Measurements from ENCODE around the gene TMEM39A. TPM values are rescaled to one million over a fixed set of nuclear protein-coding genes. Genes with fewer than 3 reads are reported as not detected.

TMEM39A gene
- total RNA-seq, 4 donors from 2014 or later: 7.1 to 38.4 (median 32.1) TPM

DNA sequence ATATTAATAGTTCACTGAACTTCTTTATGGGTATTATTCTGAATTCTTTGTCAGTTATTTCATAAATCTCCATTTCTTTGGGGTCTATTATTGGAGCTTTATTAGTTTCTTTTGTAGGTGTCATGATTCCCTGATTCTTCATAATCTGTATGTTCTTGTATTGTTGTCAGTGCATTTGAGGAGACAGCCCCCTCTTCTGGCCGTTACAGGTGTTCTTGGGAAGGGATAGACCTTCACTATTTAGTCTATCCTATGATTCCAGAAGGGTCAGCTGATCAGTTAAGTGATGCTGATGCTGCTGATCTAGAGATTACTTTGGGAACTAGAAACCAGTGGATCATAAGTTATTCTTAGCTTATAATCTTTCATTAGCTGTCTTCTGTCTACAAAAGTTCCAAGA lies 34.9 kb downstream of the TMEM39A start:
- DNase-seq: no peak
- Histone ChIP-seq H3K27ac (no peak overlapping the region), H3K9me3 (peaks cover 37 to 54% of the 10 kb centered on the region in 2 donors), H3K36me3 (peaks cover 0 to 55% (median 26%) of the 10 kb centered on the region in 4 donors), H3K27me3 (no peaks in the 10 kb centered on the region), H3K4me1 (no peaks in the 10 kb centered on the region), H3K4me3 (no peak overlapping the region)
- in situ Hi-C loops (cut with MboI; ENCODE audit: low pct_ligation_motif_present in 1 of 4, low pct_unique_long_range_greater_than_20kb in 1 of 4, low sequenced_read_pairs in 3 of 4): no loop called here
- TF ChIP-seq POLR2AphosphoS5 (IDR thresholded peaks at IDR 0.05) (no peak), EP300 (IDR thresholded peaks at IDR 0.05; ENCODE audit: low read depth) (no peak), POLR2A (IDR thresholded peaks at IDR 0.05) (no peak)
- TF ChIP-seq, protein P1, sequence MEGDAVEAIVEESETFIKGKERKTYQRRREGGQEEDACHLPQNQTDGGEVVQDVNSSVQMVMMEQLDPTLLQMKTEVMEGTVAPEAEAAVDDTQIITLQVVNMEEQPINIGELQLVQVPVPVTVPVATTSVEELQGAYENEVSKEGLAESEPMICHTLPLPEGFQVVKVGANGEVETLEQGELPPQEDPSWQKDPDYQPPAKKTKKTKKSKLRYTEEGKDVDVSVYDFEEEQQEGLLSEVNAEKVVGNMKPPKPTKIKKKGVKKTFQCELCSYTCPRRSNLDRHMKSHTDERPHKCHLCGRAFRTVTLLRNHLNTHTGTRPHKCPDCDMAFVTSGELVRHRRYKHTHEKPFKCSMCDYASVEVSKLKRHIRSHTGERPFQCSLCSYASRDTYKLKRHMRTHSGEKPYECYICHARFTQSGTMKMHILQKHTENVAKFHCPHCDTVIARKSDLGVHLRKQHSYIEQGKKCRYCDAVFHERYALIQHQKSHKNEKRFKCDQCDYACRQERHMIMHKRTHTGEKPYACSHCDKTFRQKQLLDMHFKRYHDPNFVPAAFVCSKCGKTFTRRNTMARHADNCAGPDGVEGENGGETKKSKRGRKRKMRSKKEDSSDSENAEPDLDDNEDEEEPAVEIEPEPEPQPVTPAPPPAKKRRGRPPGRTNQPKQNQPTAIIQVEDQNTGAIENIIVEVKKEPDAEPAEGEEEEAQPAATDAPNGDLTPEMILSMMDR (IDR thresholded peaks at IDR 0.05): no peak
- intact Hi-C loops (cut with DNase I; ENCODE audit: low total_unique reads): no loop called here
- 95 to 100% methylated on average over 1 of the region's 1 CpG for WGBS, 2 donors (ENCODE audit: low coverage in 1 of 2)

DNA sequence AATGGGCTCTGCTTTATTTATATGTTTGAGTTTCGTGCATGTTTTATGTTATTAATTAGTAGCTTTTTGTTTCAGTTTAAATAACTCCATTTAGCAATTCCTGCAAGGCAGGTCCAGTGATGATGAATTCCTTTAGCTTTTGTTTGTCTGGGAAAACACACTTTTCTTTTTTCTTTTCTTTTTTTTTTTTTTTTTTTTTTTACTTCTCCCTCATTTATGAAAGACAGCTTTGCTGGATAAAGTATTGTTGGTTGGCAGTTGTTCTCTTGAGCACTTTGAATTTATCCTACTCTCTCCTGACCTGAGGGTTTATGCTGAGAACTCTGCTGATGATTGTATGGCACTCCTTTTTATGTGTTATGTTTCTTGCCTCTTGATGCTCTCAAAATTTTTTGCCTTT lies 35.7 kb downstream of the TMEM39A start:
- H3K4me3 ChIP-seq: no peak overlapping the region
- peaks cover 37 to 54% of the 10 kb centered on the region in 2 donors for H3K9me3 ChIP-seq
- H3K4me1 ChIP-seq: no peaks in the 10 kb centered on the region
- no peak overlapping the region for H3K27ac ChIP-seq
- in situ Hi-C loops (cut with MboI; ENCODE audit: low pct_ligation_motif_present in 1 of 4, low pct_unique_long_range_greater_than_20kb in 1 of 4, low sequenced_read_pairs in 3 of 4) (no loop called here), intact Hi-C loops (cut with DNase I; ENCODE audit: low total_unique reads) (no loop called here)
- H3K27me3 ChIP-seq: no peaks in the 10 kb centered on the region
- H3K36me3 ChIP-seq: peaks cover 0 to 47% (median 21%) of the 10 kb centered on the region in 4 donors
- DNase-seq: no peak
- 93 to 100% methylated on average over 1 of the region's 1 CpG for WGBS, 2 donors (ENCODE audit: low coverage in 1 of 2)
- TF ChIP-seq EP300 (IDR thresholded peaks at IDR 0.05; ENCODE audit: low read depth): no peak
- no peak for TF ChIP-seq POLR2AphosphoS5 (IDR thresholded peaks at IDR 0.05)
- no peak for TF ChIP-seq POLR2A (IDR thresholded peaks at IDR 0.05)
- TF ChIP-seq, protein P1 (IDR thresholded peaks at IDR 0.05): no peak

DNA sequence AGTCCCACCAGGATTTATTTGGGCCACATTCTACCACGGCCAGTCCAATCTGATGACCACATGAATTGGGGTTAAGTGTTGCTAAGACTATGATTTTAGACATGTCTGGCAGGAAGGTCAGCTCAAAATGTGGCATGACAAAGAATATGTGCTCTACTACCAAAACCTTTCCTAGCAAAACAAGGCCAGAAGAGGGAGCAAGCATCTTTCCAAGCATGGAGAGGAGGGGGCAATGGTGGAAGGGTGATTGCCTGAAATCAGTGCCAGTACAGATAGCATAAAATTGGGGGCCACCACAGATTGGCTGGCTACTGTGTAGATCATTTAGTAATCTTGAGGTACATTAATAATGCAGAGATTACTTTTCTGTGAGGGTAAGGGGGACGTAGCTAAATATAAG lies 43.2 kb downstream of the TMEM39A start:
- 44 to 100% methylated on average over 1 to 2 of the region's 2 CpGs for WGBS, 2 donors (ENCODE audit: low coverage in 1 of 2)
- H3K4me1 ChIP-seq: no peaks in the 10 kb centered on the region
- H3K27ac ChIP-seq: no peak overlapping the region
- no peak for DNase-seq
- no peak for TF ChIP-seq POLR2A (IDR thresholded peaks at IDR 0.05)
- TF ChIP-seq, protein P1 (IDR thresholded peaks at IDR 0.05): no peak
- no peak for TF ChIP-seq POLR2AphosphoS5 (IDR thresholded peaks at IDR 0.05)
- TF ChIP-seq EP300 (IDR thresholded peaks at IDR 0.05; ENCODE audit: low read depth): no peak
- no peak overlapping the region for H3K4me3 ChIP-seq
- no peaks in the 10 kb centered on the region for H3K27me3 ChIP-seq
- H3K9me3 ChIP-seq: peaks cover 0 to 5% of the 10 kb centered on the region in 2 donors
- intact Hi-C loops (cut with DNase I; ENCODE audit: low total_unique reads): no loop called here
- in situ Hi-C loops (cut with MboI; ENCODE audit: low pct_ligation_motif_present in 1 of 4, low pct_unique_long_range_greater_than_20kb in 1 of 4, low sequenced_read_pairs in 3 of 4): no loop called here
- H3K36me3 ChIP-seq: no peaks in the 10 kb centered on the region

DNA sequence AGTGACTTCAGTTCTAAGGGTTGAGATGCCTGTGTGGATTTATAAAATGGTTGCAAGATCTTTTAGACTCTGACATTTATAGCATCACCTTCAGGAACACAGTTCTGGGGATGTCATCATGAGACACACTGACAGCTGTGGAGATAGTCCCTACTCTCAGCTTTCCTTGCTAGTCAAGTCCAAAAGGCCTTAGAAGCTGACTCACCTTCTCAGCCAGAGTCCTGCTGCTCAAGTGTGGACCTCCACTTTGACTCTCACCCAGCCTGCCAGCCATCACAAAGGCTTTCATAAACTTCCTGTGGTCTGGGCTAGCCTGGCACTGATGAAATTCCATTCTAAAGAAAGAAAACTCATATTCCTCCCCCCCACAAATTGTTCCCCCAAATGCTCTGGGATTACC lies 44.8 kb downstream of the TMEM39A start:
- no peaks in the 10 kb centered on the region for H3K36me3 ChIP-seq
- in situ Hi-C loops (cut with MboI; ENCODE audit: low pct_ligation_motif_present in 1 of 4, low pct_unique_long_range_greater_than_20kb in 1 of 4, low sequenced_read_pairs in 3 of 4): no loop called here
- no peak overlapping the region for H3K4me3 ChIP-seq
- no peak for TF ChIP-seq POLR2A (IDR thresholded peaks at IDR 0.05)
- no peak for TF ChIP-seq EP300 (IDR thresholded peaks at IDR 0.05; ENCODE audit: low read depth)
- TF ChIP-seq, protein P1 (IDR thresholded peaks at IDR 0.05): no peak
- TF ChIP-seq POLR2AphosphoS5 (IDR thresholded peaks at IDR 0.05): no peak
- no peaks in the 10 kb centered on the region for H3K27me3 ChIP-seq
- no peaks in the 10 kb centered on the region for H3K4me1 ChIP-seq
- no peaks in the 10 kb centered on the region for H3K9me3 ChIP-seq
- no peak overlapping the region for H3K27ac ChIP-seq
- no peak for DNase-seq
- intact Hi-C loops (cut with DNase I; ENCODE audit: low total_unique reads): no loop called here

All from transverse colon (tissue), 4 donors.